ENCODE measurements around the gene CARD14.

GRCh38 chr17:80212962-80213642 is 43.3 kb downstream of the CARD14 start:
- TF ChIP-seq CTCF (IDR thresholded peaks at IDR 0.05; ENCODE audit: low read depth, low read length) (no peak), MAX (IDR thresholded peaks at IDR 0.05; ENCODE audit: low read depth, low read length) (no peak), POLR2A (IDR thresholded peaks at IDR 0.05; ENCODE audit: extremely low read depth, insufficient read length) (no peak), MYC (IDR thresholded peaks at IDR 0.05; ENCODE audit: low read depth, low read length) (no peak)

Measured in NB4 (cell line).